Fibroblast of lung (primary cell): ENCODE results near the gene PGR. TPM values are rescaled to one million over a fixed set of nuclear protein-coding genes. Genes with fewer than 3 reads are reported as not detected.

Experiments used
- DNase-seq, 2 donors: peaks; one replicate each; pipeline versions ENCODE4 v3.0.0 to v3.0.0-alpha.2; 2010; ENCODE audit warnings: low read depth in 2 of 2
- H2AFZ ChIP-seq: 2 replicates; pipeline ENCODE4 v1.5.1; 2012; ENCODE audit warnings: low read length, control low read depth, inconsistent platforms
- H3K27ac ChIP-seq: 2 replicates; pipeline ENCODE4 v1.5.1; 2011; ENCODE audit warnings: low read length, control low read depth; ENCODE audit not compliant: insufficient read depth
- H3K27me3 ChIP-seq: 2 replicates; pipeline ENCODE4 v1.5.1; 2011; ENCODE audit warnings: mild to moderate bottlenecking, low read length; ENCODE audit not compliant: control insufficient read depth, insufficient read depth
- H3K36me3 ChIP-seq: 2 replicates; pipeline ENCODE4 v1.5.1; 2011; ENCODE audit warnings: low read length; ENCODE audit not compliant: control insufficient read depth, insufficient read depth
- H3K4me1 ChIP-seq: 2 replicates; pipeline ENCODE4 v1.5.1; 2011; ENCODE audit warnings: low read length; ENCODE audit not compliant: control insufficient read depth, insufficient read depth; ENCODE audit errors: extremely low read depth
- H3K4me2 ChIP-seq: 2 replicates; pipeline ENCODE4 v1.5.1; 2011; ENCODE audit warnings: low read length, control low read depth; ENCODE audit not compliant: insufficient read depth; ENCODE audit errors: extremely low read depth
- H3K4me3 ChIP-seq, 4 experiments: fragments of 200-600 bp in 1 of 4; sonication (generic) in 1 of 4; replicated peaks in 1 of 4; 2 replicates each; pipeline ENCODE4 v1.5.1; 2011 to 2016; ENCODE audit warnings: low read length in 4 of 4, low read depth in 3 of 4, mild to moderate bottlenecking in 3 of 4, control low read depth in 2 of 4, inconsistent platforms in 1 of 4, mixed read lengths in 1 of 4; ENCODE audit not compliant: insufficient read depth in 1 of 4; ENCODE audit errors: control extremely low read depth in 1 of 4
- H3K79me2 ChIP-seq: 2 replicates; pipeline ENCODE4 v1.5.1; 2012; ENCODE audit warnings: mild to moderate bottlenecking, low read length, inconsistent platforms; ENCODE audit not compliant: control insufficient read depth, insufficient read depth
- H3K9ac ChIP-seq: 2 replicates; pipeline ENCODE4 v1.5.1; 2011; ENCODE audit warnings: mild to moderate bottlenecking, low read length, control low read depth; ENCODE audit not compliant: insufficient read depth
- H3K9me3 ChIP-seq: 2 replicates; pipeline ENCODE4 v1.5.1; 2012; ENCODE audit warnings: low read depth, low read length; ENCODE audit not compliant: control insufficient read depth, insufficient read depth
- H4K20me1 ChIP-seq: 2 replicates; pipeline ENCODE4 v1.5.1; 2011; ENCODE audit warnings: low read length; ENCODE audit not compliant: control insufficient read depth, insufficient read depth; ENCODE audit errors: extremely low read depth
- CTCF ChIP-seq, 2 donors: IDR thresholded peaks in 1 of 2; conservative IDR thresholded peaks in 1 of 2; 1 replicate in 1 of 2; 2 replicates in 1 of 2; pipeline ENCODE4 v1.5.1; 2011 to 2012; ENCODE audit warnings: low read length in 2 of 2, control low read depth in 1 of 2, inconsistent platforms in 1 of 2, low read depth in 1 of 2, mild to moderate bottlenecking in 1 of 2
- EZH2 ChIP-seq: IDR thresholded peaks from 2 replicates; pipeline ENCODE4 v1.5.1; 2012; ENCODE audit warnings: low read length, control low read depth, mild to moderate bottlenecking; ENCODE audit errors: missing control alignments
- polyA plus RNA-seq, 2 donors: library from polyadenylated mRNA; depleted of rRNA in 1 of 2; stranded (reverse) in 1 of 2; unstranded in 1 of 2; fragments of >200 nt; gene quantifications; 2 replicates each; pipeline ENCODE4 v1.2.1, GENCODE V29; 2011 to 2012; ENCODE audit warnings: missing spikeins in 1 of 2
- total RNA-seq: library from RNA; depleted of rRNA; stranded (reverse); fragments of >200 nt; gene quantifications from 2 replicates; pipeline ENCODE4 v1.2.1, GENCODE V29; 2014

The PGR gene
- total and polyA plus RNA-seq, 2 donors (not counting 1 experiment from before 2014, with no cell fraction given), result 0.19 to 2.0 TPM

GRCh38 chr11:101113540-101113939, 16.1 kb downstream of the PGR start:
- TF ChIP-seq EZH2 (no peak), CTCF (conservative IDR thresholded peaks at IDR 0.05 in 1 of 2, IDR thresholded peaks at IDR 0.05 in 1 of 2; ENCODE audit: low read depth in 1 of 2, low read length in 2 of 2) (no peak)
- no peaks in the 10 kb centered on the region for H3K36me3 ChIP-seq
- no peaks in the 10 kb centered on the region for H3K79me2 ChIP-seq
- no peaks in the 10 kb centered on the region for H3K27me3 ChIP-seq
- H3K27ac ChIP-seq, result no peak overlapping the region
- no peaks in the 10 kb centered on the region for H3K4me1 ChIP-seq
- H4K20me1 ChIP-seq, result no peaks in the 10 kb centered on the region
- no peak overlapping the region for H3K9ac ChIP-seq
- H3K4me3 ChIP-seq, result no peak overlapping the region
- H2AFZ ChIP-seq, result no peak overlapping the region
- no peaks in the 10 kb centered on the region for H3K9me3 ChIP-seq
- no peak for DNase-seq
- no peak overlapping the region for H3K4me2 ChIP-seq

- Histone ChIP-seq H3K4me2 (no peak overlapping the region), H3K4me1 (no peaks in the 10 kb centered on the region), H3K79me2 (no peaks in the 10 kb centered on the region), H3K27ac (no peak overlapping the region), H4K20me1 (no peaks in the 10 kb centered on the region), H2AFZ (no peak overlapping the region), H3K36me3 (no peaks in the 10 kb centered on the region), H3K27me3 (no peaks in the 10 kb centered on the region), H3K9ac (no peak overlapping the region), H3K4me3 (no peak overlapping the region), H3K9me3 (no peaks in the 10 kb centered on the region)
- no peak for TF ChIP-seq CTCF (conservative IDR thresholded peaks at IDR 0.05 in 1 of 2, IDR thresholded peaks at IDR 0.05 in 1 of 2; ENCODE audit: low read depth in 1 of 2, low read length in 2 of 2)
- DNase-seq, result no peak
These were observed 24.9 kb downstream of the PGR start for GRCh38 chr11:101104716-101105115.

GRCh38 chr11:101103433-101103832, 26.2 kb downstream of the PGR start:
- Histone ChIP-seq H3K9ac (no peak overlapping the region), H3K36me3 (no peaks in the 10 kb centered on the region), H3K4me3 (no peak overlapping the region), H4K20me1 (no peaks in the 10 kb centered on the region), H2AFZ (no peak overlapping the region), H3K79me2 (no peaks in the 10 kb centered on the region), H3K4me1 (no peaks in the 10 kb centered on the region), H3K4me2 (no peak overlapping the region), H3K27me3 (no peaks in the 10 kb centered on the region), H3K27ac (no peak overlapping the region), H3K9me3 (no peaks in the 10 kb centered on the region)
- TF ChIP-seq CTCF (conservative IDR thresholded peaks at IDR 0.05 in 1 of 2, IDR thresholded peaks at IDR 0.05 in 1 of 2; ENCODE audit: low read depth in 1 of 2, low read length in 2 of 2) (no peak), EZH2 (no peak)
- no peak for DNase-seq
